RWPE1 (cell line): Measurements from ENCODE around the gene MC1R.
"Not testable (repeated sequence)": the region's sequence is repeated elsewhere in the genome, so short reads cannot be mapped to it uniquely, and the experiment has no call there.

Source experiments
- CTCF ChIA-PET: fragments of 350-600 bp; sonication (Branson Sonifier 250); formaldehyde crosslinking; extraction: SDS; loops from one replicate; lab custom pipeline; 2021; lab: Yijun Ruan, JAX
- POLR2A ChIA-PET: fragments of 400-600 bp; formaldehyde crosslinking; extraction: SDS; loops from one replicate; lab custom pipeline; 2020; ENCODE audit warnings: antibody characterized with exemption; ENCODE audit not compliant: low non-redundant PET; lab: Yijun Ruan, JAX
- DNase-seq: peaks from one replicate; pipeline ENCODE4 v3.0.0; 2012; ENCODE audit warnings: low spot score
- H3K27ac ChIP-seq: fragments of 450-650 bp; 2 replicates; pipeline ENCODE4 v1.5.1; 2017
- CTCF ChIP-seq: fragments of 450-650 bp; conservative IDR thresholded peaks from 2 replicates; pipeline ENCODE4 v1.5.1; 2017; ENCODE audit warnings: low read depth, mild to moderate bottlenecking

The MC1R gene

GRCh38 chr16:89873972-89874689 lies 44.5 kb upstream of the MC1R start:
- no peak for TF ChIP-seq CTCF

GRCh38 chr16:89879123-89879522 lies 39.5 kb upstream of the MC1R start:
- CTCF ChIA-PET = interaction anchor here (0.6 kb wide), 1 partner anchor 787 kb away, joined by 8 read pairs; no protein-coding TSS in a partner anchor
- DNase-seq, POLR2A ChIA-PET, H3K27ac ChIP-seq: not testable (repeated sequence)

More at GRCh38 chr16:89873972-89874689, 44.5 kb upstream of the MC1R start:
- DNase-seq = peak; percentile 98
- ChIA-PET CTCF (no interaction called here), POLR2A (interaction anchor here (1.0 to 1.1 kb wide), 2 partner anchors 57 to 151 kb away, joined by 3 to 4 read pairs; no protein-coding TSS in a partner anchor)
- H3K27ac ChIP-seq = peak overlapping the region; percentile 98

DNA sequence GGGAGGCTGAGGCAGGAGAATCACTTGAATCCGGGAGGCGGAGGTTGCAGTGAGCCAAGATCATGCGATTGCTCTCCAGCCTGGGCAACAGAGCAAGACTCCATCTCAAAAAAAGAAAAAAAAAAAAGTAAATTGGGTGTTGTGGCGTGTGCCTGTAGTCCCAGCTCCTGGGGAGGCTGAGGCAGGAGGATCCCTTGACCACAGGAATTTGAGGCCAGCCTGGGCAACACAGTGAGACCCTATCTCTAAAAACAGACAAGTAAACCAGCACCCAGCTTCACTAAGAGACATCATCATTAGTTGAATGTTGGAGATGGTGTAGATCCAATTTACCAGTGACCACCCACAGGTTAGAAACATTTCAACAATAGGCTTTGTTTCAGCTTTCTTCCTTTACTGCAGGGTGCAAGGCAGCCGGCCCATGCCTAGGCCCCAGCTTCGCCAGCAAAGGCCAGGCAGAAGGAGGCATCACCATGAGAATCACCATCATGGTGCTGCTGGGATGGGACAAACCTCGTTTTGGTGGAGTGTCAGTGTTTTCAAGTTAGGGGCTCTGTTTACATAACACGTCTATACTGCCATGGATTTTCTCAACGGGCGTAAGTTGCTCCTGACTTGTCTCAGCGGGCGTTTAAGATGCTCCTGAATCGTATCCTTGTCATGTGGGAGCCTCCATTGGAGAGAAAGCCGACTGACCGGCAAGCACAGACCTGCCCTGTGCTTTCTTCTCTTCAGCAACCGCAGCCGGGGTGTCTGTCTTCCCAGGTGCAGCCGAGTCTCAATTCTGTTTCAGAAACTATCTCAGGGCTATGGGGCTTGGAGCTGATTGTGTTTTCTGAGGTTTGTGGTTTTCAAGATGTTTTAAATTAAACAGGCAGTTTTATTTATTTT lies 37.9 kb upstream of the MC1R start:
- ChIA-PET CTCF (no interaction called here), POLR2A (interaction anchor here (0.6 kb wide), 1 partner anchor 575 kb away, joined by 3 read pairs; no protein-coding TSS in a partner anchor)
- no peak for TF ChIP-seq CTCF
- peak; percentile 78 for DNase-seq
- H3K27ac ChIP-seq = peak overlapping the region; percentile 80

- H3K27ac ChIP-seq = peak overlapping the region; percentile 80
- no peak for TF ChIP-seq CTCF
- DNase-seq = no peak
- ChIA-PET CTCF (no interaction called here), POLR2A (interaction anchor here (0.6 kb wide), 1 partner anchor 576 kb away, joined by 3 read pairs; no protein-coding TSS in a partner anchor)
These were observed 37.3 kb upstream of the MC1R start for GRCh38 chr16:89881368-89881730.

DNA sequence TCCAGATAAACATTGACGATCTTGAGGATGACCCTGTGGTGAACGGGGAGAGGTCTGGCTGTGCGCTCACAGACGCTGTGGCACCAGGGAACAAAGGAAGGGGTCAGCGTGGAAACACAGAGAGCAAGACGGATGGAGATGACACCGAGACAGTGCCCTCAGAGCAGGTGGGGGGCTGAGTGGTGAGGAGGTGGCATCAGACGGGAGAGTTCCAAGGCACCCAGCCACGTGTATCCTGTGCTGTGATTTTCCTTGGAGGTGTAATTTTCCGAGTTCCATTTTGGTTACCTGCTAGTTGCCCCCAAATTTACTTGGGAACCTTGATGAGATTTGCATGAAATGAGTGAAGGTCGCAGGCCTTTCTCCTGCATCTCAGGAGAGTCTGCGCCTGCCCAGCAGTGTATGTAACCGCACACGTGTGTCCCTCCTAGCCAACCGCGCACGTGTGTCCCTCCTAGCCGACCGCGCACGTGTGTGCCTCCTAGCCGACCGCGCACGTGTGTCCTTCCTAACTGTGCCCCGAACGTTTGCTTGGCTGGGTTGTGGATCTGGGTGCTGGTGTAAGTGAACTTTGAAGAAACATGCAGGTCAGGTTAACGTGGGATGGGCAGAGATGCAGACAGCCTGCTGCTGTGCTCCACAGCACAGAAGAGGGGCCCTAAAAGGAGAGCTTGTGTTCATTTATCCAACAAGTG lies 35.2 kb upstream of the MC1R start:
- no peak for DNase-seq
- peak overlapping the region; percentile 80; the same call in 1 of the 2 replicates for H3K27ac ChIP-seq
- TF ChIP-seq CTCF = no peak
- POLR2A ChIA-PET = no interaction called here
- CTCF ChIA-PET = no interaction called here

- POLR2A ChIA-PET = no interaction called here
- peak overlapping the region; percentile 9; the same call in 1 of the 2 replicates for H3K27ac ChIP-seq
- no peak for TF ChIP-seq CTCF
- DNase-seq = no peak
- CTCF ChIA-PET = no interaction called here
These were observed 34.6 kb upstream of the MC1R start for GRCh38 chr16:89884041-89884421.
